ENCODE measurements around the gene KRT3. TPM values are rescaled to one million over a fixed set of nuclear protein-coding genes. Genes with fewer than 3 reads are reported as not detected.

KRT3 gene
- not detected in 2 replicates for total RNA-seq

DNA sequence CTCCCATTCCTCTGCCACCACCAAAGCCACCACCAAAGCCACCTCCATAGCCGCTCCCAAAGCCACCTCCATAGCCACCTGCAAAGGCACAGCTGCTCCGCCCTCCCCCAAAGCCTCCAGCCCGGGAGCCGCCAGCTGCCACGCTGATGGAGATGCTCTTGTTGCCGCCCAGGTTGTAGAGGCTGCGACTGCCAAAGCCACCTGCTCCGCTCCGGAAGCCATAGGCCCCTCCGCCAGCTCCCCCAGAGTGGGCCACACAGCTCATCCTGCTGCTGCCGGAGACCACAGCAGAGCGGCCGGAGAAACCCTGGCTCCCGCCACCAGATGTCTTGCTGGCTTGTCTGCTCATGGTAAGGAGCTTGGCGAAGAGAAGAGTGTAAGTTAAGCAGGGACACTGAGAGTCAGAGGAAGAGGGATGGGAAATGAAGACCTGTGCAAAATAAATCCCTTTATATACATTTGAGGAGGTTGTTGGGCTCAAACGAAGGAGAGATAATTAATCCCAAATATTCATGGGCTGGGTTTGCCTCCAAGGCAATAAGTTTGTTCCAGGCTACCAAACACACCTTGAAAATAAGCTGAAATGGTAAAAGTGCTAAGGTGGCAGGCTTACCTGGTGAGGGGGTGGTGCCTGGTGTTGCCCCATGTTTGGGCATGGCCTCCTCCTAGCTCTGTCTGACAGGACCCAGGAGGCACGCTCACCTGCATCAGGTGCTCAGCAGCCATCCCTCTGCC, at the start of gene KRT3:
Gene KRT3, minus strand, starts transcription at position 424 of the 735 bp plus-strand sequence. Its CDS starts 75 bp downstream, at position 349.

DNA sequence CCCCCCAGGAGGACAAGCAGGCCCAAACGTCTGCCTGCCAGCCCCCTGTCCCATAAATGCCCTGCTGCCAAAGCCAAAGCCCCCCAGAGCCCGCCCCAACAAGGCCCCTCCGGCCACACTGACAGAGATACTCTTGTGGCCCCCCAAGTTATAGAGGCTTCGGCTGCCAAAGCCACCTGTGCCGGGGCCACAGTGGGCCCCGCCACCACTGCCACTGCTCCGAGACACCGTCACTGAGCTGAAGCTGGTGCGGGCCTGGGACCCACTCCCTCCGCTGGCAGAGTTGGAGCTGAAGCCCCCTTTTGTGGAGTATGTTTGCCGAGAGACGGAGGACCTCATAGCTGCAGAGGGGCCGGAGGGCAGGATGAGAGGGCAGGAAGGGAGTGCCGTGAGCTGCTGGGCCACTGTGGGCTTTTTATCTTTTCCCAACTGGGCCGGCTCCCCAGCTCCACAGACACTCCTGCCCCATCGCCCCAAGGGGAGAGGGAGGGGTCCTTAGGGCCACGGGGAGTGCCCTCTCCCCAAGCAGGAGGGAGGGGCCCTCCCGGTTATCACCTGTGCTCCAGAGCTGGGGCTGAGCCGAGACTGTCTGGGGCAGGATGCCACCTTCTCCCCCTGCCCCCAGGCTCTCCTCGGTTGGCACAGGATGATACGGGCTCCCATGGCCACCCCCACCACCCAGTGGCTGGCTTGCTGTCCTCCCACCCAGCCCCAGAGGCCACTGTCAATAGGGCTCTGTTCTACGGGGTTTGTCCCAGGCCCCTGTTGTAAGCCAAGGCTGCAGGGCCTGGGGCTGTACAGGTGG, 38.2 kb upstream of the KRT3 start, which contains the start of gene KRT79:
Gene KRT79, minus strand, starts transcription at position 390 of the 805 bp plus-strand sequence. Its CDS starts 51 bp downstream, at position 339.

DNA sequence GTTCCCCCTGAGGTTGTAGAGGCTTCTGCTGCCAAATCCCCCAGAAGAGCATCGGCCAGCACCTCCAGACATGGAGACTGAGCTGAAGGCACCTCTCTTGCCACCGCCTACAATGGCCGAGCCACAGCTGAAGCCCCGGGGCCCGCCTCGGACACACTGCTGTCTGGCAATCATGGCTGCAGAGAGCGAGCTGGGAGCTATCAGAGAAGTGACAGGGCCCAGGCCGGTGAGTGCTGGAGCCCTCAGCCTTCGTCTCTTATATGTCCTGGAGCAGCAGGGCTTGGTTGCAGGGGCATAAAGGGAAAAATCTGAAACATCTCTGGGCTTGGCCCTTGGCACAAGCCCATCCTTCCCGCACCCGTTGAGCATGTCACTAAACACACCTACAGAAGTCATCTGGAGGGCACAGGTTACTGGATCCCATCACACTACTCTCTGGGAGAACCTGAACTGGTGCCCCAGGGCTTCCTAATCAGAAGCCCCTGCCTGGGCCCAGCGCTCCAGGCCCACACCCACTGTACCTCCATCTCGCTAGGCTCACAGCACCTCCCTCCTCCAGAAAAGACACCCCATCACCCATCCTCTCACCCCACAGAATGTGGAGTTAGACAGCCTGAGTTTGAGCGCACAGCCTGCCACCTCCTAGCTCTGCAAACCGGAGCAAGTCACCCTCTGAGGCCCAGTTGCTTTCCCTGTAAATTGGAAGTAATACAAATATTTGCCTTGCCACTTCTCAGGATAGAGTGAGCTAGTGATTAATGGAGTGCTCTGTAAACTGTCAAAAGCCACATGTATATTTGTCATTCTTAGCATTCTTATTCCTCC, 18.2 kb upstream of the KRT3 start, which contains the start of gene KRT4:
Gene KRT4, minus strand, starts transcription at position 232 of the 825 bp plus-strand sequence. Its CDS starts 58 bp downstream, at position 174.

DNA sequence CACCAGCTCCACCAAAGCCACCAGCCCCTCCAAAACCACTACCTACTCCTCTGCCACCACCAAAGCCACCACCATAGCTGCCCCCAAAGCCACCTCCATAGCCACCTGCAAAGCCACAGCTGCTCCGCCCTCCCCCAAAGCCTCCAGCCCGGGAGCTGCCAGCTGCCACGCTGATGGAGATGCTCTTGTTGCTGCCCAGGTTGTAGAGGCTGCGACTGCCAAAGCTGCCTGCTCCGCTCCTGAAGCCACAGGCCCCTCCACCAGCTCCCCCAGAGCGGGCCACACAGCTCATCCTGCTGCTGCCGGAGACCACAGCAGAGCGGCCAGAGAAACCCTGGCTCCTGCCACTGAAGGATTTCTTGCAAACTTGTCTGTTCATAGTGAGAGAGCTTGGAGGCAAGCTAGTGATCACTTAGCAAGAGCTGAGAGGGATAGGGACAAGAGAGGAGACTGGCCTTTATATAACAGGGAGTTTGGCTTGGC, 19.0 kb downstream of the KRT3 start, which contains the start of gene KRT76:
Gene KRT76, minus strand, starts transcription at position 433 of the 483 bp plus-strand sequence. Its CDS starts 54 bp downstream, at position 379.

Other genes with a start within 250 kb of the KRT3 start
- not detected in 2 replicates for gene KRT71, start 243.0 kb downstream of the KRT3 start, total RNA-seq
- gene KRT74, start 222.3 kb downstream of the KRT3 start, total RNA-seq, result not detected in 2 replicates
- not detected in 2 replicates for gene KRT72, start 194.7 kb downstream of the KRT3 start, total RNA-seq
- not detected in 2 replicates for gene KRT73, start 177.6 kb downstream of the KRT3 start, total RNA-seq
- not detected in 2 replicates for gene KRT2, start 143.9 kb downstream of the KRT3 start, total RNA-seq
- not detected in 2 replicates for gene KRT1, start 115.7 kb downstream of the KRT3 start, total RNA-seq
- gene KRT77, start 92.6 kb downstream of the KRT3 start, total RNA-seq, result not detected in 2 replicates
- not detected in 2 replicates for gene KRT76, start 18.8 kb downstream of the KRT3 start, total RNA-seq
- gene KRT4, start 18.0 kb upstream of the KRT3 start, total RNA-seq, result not detected in 2 replicates
- gene KRT79, start 38.2 kb upstream of the KRT3 start, total RNA-seq, result 0.16 TPM in 1 of 2 replicates, not detected in the other
- gene KRT78, start 52.9 kb upstream of the KRT3 start, total RNA-seq, result not detected in 2 replicates
- gene KRT8, start 109.0 kb upstream of the KRT3 start, total RNA-seq, result 785 and 1,054 TPM in 2 replicates
- gene KRT18, start 153.0 kb upstream of the KRT3 start, total RNA-seq, result 833 and 942 TPM in 2 replicates
- 286 and 397 TPM in 2 replicates for gene EIF4B, start 210.3 kb upstream of the KRT3 start, total RNA-seq